ENCODE results near the gene DAPK3.
"Not testable (repeated sequence)": the region's sequence is repeated elsewhere in the genome, so short reads cannot be mapped to it uniquely, and the experiment has no call there.

DAPK3 gene

GRCh38 chr19:4000798-4001197, 29.9 kb upstream of the DAPK3 start:
- not testable (repeated sequence) for FAIRE-seq

- FAIRE-seq = not testable (repeated sequence)
Observed at GRCh38 chr19:3998667-3999412, 27.9 kb upstream of the DAPK3 start.

- FAIRE-seq = no peak
Observed at GRCh38 chr19:3995607-3996006, 24.7 kb upstream of the DAPK3 start.

GRCh38 chr19:3990815-3991117, 19.9 kb upstream of the DAPK3 start:
- FAIRE-seq = no peak

- FAIRE-seq = no peak
Observed at GRCh38 chr19:3987619-3988371, 16.9 kb upstream of the DAPK3 start.

GRCh38 chr19:3986260-3987041, 15.6 kb upstream of the DAPK3 start:
- FAIRE-seq = no peak

GRCh38 chr19:3985643-3986259, 14.9 kb upstream of the DAPK3 start:
- no peak for FAIRE-seq

GRCh38 chr19:3984908-3985642, 14.2 kb upstream of the DAPK3 start, which contains the start of gene EEF2:
Gene EEF2, minus strand, starts transcription at chr19:3985463. Its CDS starts 83 bp downstream, at chr19:3985380.
- no peak for FAIRE-seq

GRCh38 chr19:3984584-3984907, 13.6 kb upstream of the DAPK3 start:
- no peak for FAIRE-seq

GRCh38 chr19:3983936-3984583, 13.2 kb upstream of the DAPK3 start:
- FAIRE-seq = no peak

- no peak for FAIRE-seq
Observed at GRCh38 chr19:3983542-3983914, 12.6 kb upstream of the DAPK3 start.

- no peak for FAIRE-seq
Observed at GRCh38 chr19:3982701-3983541, 12.0 kb upstream of the DAPK3 start.

GRCh38 chr19:3981736-3982681, 11.1 kb upstream of the DAPK3 start:
- FAIRE-seq = no peak

GRCh38 chr19:3981373-3981735, 10.5 kb upstream of the DAPK3 start:
- no peak for FAIRE-seq

GRCh38 chr19:3980353-3981251, 9.7 kb upstream of the DAPK3 start:
- FAIRE-seq = no peak

GRCh38 chr19:3979674-3980352, 8.9 kb upstream of the DAPK3 start:
- no peak for FAIRE-seq

GRCh38 chr19:3979289-3979673, 8.4 kb upstream of the DAPK3 start:
- FAIRE-seq = no peak

GRCh38 chr19:3978145-3978544, 7.2 kb upstream of the DAPK3 start:
- no peak for FAIRE-seq
